CD4-positive, alpha-beta T cell treated with Interferon alpha-2 for 1 hour (primary cell): ENCODE data around the gene MLLT1.

ENCODE experiments used
- DNase-seq, 2 donors: peaks; one replicate each; pipeline ENCODE4 v3.0.0-alpha.2; 2020 to 2022

The MLLT1 gene

DNA sequence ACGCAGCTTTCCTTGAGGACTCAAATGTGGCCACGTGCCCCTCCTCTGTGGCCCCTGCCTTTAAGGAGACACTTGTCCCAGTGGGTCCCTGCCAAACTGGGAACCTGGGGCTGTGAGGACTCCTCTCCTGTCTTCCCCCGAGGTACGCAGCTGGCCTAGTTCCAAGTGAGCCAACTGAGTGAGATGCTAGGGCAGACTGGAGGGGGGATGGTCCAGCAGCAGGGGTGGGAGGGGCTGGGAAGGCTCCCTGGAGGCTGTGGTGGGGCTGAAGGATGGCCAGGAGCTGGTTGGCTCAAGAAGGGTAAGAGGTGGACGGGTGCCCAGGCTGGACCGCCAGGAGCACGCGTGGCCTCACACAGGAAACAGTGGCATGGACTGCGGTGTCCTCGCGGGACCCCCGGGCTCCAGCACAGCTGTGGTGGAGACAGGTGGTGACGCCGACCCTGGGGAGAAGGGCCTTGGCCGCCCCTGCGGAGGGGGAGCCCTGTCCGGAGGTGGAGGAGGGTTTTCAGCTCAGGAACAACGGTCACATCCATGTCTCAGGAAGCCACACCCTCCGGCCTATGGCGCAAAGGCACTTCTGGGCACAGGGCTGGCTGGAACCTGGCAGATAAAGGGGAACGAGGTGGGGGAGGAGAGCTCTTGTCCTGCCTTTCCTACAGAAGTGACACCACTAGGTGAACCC lies 45.8 kb downstream of the MLLT1 start:
- DNase-seq, result peak in 1 of 2 donors; percentile 37

- no peak for DNase-seq
Measured at GRCh38 chr19:6233056-6233826, 46.5 kb downstream of the MLLT1 start.

GRCh38 chr19:6232601-6233055 lies 47.1 kb downstream of the MLLT1 start:
- no peak for DNase-seq

DNA sequence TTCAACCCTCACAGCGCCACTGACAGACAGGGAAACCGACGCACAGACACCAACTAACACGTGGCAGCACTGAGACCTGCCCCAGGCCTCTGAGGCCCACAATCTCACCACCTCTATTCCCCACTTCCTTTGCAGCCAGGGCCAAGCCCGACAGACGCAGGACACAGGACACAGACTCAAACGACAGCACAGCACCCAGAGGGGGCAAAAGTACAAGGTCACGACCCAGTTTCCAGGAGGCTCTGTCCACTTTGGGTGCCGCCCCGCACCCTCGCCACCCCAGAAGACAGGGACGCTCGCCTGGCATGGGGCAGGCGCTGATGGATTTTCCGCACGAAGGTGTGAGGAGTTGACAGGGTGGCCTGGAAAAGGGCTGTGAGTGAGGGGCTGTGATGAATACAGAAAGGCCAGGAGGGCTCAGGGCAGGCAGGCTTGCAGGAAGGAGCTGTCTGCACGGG lies 48.8 kb downstream of the MLLT1 start:
- DNase-seq, result no peak

- no peak for DNase-seq
Measured at GRCh38 chr19:6229951-6230712, 49.6 kb downstream of the MLLT1 start.

DNA sequence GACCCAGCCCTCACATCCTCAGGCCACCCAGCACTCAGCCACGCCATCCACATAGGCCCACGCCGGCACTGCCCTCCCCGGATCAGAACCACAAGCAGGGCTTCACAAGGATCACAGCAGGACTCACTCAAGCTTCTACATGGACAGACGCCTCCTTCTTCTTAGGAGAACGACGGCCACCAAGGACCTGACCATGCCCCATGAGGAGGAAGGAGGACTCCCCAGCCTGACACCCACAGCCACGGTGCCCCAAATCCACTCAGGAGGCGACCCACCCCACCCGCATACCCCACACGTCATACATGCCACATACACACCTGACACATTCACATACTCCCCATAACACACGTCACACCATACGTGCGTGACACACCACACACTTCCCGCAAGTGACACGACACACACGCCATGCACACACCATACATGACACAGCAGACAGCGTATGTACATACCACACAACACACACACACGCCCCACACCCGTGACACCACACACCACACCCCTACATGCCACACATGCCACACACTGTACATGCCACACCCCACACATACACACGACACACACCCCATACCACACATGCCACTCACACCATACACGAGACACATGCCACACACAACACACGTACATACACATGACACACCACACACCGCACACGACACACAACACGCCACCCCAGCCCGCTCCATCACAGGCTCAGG lies 50.4 kb downstream of the MLLT1 start:
- no peak for DNase-seq

DNA sequence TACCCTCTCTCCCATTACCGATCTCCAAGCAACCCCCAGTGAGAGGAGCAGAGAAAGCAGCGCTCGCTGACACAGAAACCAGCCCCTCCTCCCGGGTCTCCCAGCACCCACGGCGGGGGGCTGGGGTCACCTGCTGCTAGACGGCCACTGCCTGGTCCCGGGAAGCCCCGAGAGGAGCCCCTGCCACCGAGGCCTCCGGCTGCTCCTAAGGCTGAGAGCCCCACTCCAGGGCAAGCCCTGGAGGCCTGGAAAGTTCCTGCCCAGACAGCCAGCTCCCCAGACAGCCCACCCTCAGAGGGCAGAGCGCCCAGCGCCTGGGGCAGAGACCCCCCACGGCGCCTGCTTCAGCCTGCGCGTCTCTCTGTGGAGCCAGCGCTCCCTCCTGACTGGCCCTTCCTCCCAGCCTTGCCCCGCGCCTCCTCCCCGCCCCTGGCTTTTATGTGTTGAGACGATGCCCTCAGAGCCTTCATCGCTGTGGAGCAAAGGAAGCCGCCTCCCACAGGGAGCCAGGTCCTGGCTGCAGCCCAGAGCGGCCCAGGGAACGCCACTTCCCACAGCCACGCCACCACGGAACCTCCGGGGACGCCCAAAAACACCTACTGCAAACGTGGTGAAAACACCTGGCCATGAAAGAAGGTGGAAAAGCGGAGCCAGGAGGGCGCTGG lies 51.1 kb downstream of the MLLT1 start:
- no peak for DNase-seq

- DNase-seq, result no peak
Measured at GRCh38 chr19:6227936-6228325, 51.8 kb downstream of the MLLT1 start.

DNA sequence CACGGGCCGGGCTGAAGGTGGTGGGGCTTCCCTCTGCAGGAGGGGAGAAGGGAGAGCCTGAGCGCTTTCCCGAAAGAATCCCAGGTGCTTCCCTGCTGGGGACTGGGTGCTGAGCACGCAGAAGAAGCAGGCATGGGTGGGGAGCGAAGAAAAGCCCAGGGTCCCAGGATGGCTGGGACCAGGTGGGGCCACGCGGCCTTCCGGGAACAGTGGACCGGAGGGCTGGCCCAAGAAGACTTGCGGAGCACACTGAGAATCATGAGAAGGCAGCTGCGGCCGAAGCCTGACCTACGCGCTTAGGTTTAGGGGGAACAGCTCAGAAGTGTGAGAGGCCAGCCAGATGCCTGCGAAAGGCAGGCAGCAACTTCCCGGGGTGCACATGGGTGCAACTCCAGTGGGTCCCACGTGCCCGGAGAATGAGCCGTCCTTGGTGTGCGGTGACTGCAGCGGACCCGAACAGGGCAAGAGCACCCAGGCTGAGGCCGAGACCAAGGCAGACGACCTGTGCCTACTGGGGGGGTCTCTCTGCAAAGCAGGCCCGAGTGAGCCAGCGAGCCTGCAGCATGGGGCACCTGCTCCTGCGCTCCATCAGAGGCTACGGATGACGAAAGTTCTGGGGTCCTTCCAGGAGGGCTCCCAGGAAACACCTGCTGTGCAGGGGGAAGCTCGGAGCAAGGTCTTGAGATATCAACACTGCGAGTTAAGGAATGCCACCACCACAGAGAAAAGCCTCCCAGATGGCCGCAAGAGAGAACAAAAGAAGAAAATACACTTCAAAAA lies 52.4 kb downstream of the MLLT1 start:
- no peak for DNase-seq

DNA sequence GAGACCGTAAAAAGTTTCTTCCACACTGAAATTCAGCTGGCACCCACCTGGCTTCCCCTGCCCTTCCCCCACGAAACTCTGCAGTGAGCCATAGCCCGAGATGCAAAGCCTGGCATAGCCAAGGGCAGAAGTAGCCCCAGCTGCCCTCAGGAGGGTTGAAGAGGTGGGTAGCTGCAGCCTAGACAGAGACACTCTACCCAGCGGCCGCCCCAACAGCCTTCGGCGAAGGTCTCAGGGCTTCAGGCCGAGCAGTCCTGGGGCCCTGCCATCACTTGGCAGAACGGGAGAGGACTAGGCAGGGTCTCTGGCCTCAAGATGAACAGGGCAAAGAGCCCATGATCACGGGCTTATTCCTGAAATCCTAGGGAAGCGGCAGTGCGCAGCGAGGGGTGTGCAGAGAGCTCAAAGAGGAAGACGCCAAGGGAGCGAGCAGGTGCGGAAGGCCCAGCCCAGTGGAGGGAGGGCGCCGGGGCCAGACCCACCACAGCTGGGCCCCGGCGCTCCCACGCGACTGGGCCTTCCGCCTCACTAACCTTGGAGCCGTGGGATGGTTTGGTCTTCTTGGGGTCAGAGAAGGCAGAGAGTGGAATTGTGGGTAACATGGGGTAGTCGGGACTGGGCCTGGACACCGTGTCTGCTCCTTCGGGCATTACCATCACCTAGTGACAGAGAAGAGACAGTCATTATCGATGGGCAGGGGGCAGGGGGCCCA lies 53.2 kb downstream of the MLLT1 start:
- DNase-seq, result no peak

GRCh38 chr19:6226012-6226411 lies 53.8 kb downstream of the MLLT1 start:
- no peak for DNase-seq

DNA sequence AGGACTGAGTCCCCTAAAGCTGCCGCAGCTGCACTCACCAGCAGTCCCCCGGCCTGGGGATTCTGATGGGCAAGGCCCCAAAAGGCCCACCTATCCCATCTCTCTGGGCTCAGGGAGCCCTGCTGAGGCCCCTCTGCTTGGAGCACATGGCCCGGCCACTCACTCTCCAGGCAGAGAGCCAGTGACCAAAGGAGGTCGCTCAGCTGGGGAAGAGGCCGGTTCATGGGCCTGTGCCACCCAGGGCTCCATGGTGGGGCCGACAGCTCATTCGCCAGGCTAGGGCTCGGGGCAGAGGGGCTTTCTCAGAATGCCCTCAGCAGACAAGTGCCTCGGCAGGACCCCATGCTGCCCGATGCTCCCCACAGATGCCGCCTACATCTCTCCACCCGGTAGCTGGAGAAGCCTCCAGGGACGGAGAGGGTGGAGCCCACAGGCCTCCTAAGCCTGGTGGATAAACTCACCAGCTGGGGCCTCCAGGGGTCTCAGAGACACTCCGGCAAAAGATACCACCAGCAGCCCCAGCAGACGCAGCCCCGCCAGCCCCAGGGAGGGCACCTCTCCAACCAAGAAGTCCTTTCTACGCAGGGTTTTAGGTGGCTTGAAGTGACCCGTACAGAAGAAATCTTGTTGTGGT lies 54.4 kb downstream of the MLLT1 start:
- no peak for DNase-seq

DNA sequence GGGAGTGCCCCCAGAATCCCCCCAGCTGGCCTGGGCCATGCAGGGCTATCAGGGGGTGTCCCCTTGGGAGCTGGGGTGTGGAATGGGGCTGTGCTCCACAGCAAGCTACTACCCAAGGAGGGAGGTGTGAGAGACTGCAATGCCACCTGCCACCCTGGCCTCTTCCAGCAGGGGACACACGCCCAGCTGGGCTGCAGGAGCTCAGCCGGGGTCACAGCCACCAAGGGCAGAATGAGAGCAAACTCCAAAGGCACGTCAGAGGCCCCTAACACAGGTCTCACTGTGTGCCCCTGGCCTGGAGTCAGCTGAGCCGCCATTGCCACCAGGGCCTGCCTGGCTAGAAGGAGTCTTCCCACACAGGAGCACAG lies 55.5 kb downstream of the MLLT1 start:
- no peak for DNase-seq

DNA sequence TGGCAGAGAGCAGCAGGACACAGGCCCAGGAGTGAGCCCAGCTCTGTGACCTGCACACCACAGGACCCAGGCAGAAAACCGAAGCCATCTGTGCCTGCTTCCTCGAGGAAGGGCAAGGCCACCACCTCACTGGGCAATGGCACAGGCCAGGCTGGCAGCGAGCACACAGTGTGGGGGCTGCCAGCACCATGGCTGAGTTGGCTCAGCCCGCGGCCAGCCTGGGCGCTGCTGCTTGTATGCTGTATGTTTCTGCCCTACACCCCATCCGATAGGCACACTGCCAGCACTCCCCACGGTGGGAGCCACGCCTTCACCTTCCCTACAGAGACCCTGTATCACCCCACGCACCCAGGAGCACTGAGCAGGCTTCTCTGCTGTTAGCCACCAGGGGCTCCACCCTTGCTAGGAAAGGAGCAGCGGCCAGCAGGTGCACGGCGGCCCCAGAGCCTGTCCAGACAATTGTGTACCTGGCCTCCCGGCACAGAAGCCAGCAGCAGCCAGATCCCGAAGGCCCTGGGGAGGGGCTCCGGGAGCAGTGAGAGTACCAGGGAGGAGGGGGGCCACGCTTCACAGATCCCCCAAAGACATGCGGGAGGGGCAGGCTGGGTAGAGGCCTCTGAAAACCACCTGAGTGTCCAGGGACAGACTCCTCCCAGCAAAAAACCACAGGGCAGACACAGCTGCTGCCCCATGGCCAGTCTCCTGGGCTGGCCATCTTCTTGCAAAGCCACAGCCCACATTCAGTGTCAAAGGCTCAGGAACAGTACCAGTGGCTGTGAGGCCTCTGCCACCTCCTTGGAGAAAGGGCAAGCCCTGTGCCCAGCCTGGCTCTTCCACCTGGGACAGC lies 56.1 kb downstream of the MLLT1 start:
- DNase-seq, result no peak

GRCh38 chr19:6222884-6223283 lies 56.9 kb downstream of the MLLT1 start:
- no peak for DNase-seq

DNA sequence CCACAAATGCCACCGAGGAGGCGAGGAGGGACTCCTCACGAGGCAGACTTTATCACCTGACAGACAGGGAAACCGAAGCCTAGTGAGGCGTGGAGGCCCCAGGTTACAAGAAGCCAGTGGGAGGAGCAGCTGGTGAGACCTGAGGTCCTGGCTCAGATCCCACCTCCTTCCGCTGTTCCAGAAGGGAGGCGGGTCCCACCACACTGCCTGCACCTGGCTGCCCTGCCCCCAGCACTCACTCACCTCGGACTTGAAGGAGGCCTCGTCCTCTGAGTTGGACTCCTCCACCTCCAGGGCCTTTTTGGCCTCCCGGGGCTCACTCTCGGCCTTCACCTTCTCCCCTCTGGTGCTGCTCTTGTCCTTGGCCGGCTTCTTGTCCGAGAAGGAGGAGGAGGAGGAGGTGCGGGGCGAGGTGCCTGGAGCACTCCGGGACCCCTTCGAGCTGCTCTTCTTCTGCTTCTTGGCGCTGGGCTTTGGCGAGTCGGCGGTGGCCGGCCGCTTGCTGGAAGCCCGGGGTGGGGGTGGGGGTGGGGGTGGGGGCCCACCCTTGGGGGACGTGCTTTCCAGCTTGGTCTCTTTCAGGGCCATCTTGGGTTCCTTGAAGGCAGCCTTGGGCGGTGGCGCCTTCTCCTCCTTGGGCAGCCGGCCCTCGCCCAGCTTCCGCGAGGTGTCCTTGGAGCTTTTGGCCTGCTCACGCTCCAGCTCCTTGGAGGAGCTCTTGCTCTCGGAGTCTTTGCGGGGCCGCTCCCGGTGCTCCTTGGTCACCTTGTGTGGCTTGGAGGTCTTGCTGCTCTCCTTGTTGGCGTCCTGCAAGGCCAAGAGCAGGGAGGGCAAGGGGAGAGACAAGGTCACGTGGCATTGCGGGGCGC lies 57.7 kb downstream of the MLLT1 start:
- no peak for DNase-seq

- no peak for DNase-seq
Measured at GRCh38 chr19:6221220-6221877, 58.4 kb downstream of the MLLT1 start.
